Gastrocnemius medialis (tissue), 4 donors: ENCODE measurements around the gene SERPINE3.

Experiments used
- CTCF ChIP-seq, 5 experiments: fragments of 450-650 bp in 3 of 5; fragments of 200-600 bp in 2 of 5; sonication (generic) in 2 of 5; IDR thresholded peaks in 4 of 5; conservative IDR thresholded peaks in 1 of 5; 1 replicate in 4 of 5; 2 replicates in 1 of 5; pipeline ENCODE4 v1.5.1; 2016 to 2019; ENCODE audit warnings: antibody characterized with exemption in 5 of 5, mild to moderate bottlenecking in 3 of 5, moderate library complexity in 3 of 5
- POLR2A ChIP-seq, 2 donors: fragments of 450-650 bp; IDR thresholded peaks; one replicate each; pipeline ENCODE4 v1.6.1; 2017; ENCODE audit warnings: antibody characterized with exemption in 2 of 2, mild to moderate bottlenecking in 2 of 2, moderate library complexity in 2 of 2

DNA sequence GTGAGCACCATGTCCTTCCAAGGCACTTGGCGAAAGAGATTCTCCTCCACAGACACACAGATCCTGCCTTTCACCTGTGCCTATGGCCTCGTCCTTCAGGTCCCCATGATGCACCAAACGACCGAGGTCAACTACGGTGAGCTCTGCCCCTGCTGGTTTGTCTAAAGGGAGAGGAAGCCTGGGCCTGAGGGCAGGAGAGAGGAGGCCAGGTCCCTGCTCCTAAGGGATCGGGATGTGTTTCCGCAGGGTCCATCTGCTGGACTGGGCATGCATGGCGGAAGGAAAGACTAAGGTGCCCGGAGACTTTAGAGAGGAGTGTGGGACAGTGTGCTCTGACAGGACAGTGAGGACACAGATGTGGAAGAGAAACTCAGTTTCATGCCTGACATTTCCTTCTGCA, 7.6 kb downstream of the SERPINE3 start:
- no peak for TF ChIP-seq CTCF (IDR thresholded peaks at IDR 0.05 in 4 of 5, conservative IDR thresholded peaks at IDR 0.05 in 1 of 5)
- TF ChIP-seq POLR2A (IDR thresholded peaks at IDR 0.05) = no peak
